Measurements from ENCODE around the gene BARX2.

DNA sequence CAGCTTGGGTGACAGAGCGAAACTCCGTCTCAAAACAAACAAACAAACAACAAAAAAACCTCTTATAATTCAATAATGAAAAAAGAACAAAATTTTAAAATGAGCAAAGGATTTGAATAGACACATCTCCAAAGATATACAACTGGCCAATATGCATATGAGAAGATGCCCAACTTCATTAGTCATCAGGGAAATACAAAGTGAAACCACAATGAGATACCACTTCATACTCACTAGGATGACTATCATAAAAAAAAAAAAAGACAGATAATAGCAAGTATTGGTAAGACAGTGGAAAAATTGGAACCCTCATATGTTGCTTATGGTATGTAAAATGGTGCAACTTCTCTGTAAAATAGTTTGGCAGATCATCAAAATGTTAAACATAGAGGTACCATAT, 28.7 kb upstream of the BARX2 start:
- TF ChIP-seq GATA2 (IDR thresholded peaks at IDR 0.05; ENCODE audit: low read depth, low read length) (no peak), GATA3 (IDR thresholded peaks at IDR 0.05; ENCODE audit: low read depth, low read length) (no peak)

Measured in SH-SY5Y (cell line).